Activated T-cell treated with anti-CD3 and anti-CD28 coated beads, Interleukin-2, amount 50 U/mL, for 4 hours (primary cell): ENCODE data around the gene AARS1. TPM values are rescaled to one million over a fixed set of nuclear protein-coding genes. Genes with fewer than 3 reads are reported as not detected.
"Not testable (repeated sequence)": the region's sequence is repeated elsewhere in the genome, so short reads cannot be mapped to it uniquely, and the experiment has no call there.

Experiments used
- ATAC-seq, 2 donors: fragments of 200-7000 bp; cut with Tn5 transposase; one replicate each; pipeline ENCODE4 v1.10.0; 2021
- DNase-seq: peaks from one replicate; pipeline ENCODE4 v3.0.0-alpha.2; 2020
- H3K27me3 Mint-ChIP-seq: one replicate; pipeline ENCODE4 v1.8.0; 2021; ENCODE audit warnings: low read depth, mixed read lengths
- H3K36me3 Mint-ChIP-seq: one replicate; pipeline ENCODE4 v1.8.0; 2022; ENCODE audit warnings: mixed read lengths; ENCODE audit not compliant: insufficient read depth
- H3K4me1 Mint-ChIP-seq: one replicate; pipeline ENCODE4 v1.8.0; 2021; ENCODE audit warnings: low read depth, mixed read lengths
- H3K4me3 Mint-ChIP-seq: one replicate; pipeline ENCODE4 v1.8.0; 2021; ENCODE audit warnings: mild to moderate bottlenecking, moderate library complexity, mixed read lengths
- H3K9me3 Mint-ChIP-seq: one replicate; pipeline ENCODE4 v1.8.0; 2021; ENCODE audit warnings: mixed read lengths
- total RNA-seq, 3 donors: library from RNA; stranded (reverse); gene quantifications; one replicate each; pipeline ENCODE4 v1.2.1, GENCODE V29; 2021

AARS1 gene
- total RNA-seq, 3 donors from 2014 or later = 130 to 168 (median 139) TPM

GRCh38 chr16:70255574-70255973, 33.7 kb downstream of the AARS1 start:
- no peaks in the 10 kb centered on the region for H3K9me3 Mint-ChIP-seq
- H3K36me3 Mint-ChIP-seq = peaks cover 36% of the 10 kb centered on the region
- H3K4me1 Mint-ChIP-seq = peaks cover 3% of the 10 kb centered on the region
- ATAC-seq = no peak
- H3K27me3 Mint-ChIP-seq = no peaks in the 10 kb centered on the region
- DNase-seq = no peak
- no peak overlapping the region for H3K4me3 Mint-ChIP-seq

GRCh38 chr16:70254965-70255286, 34.4 kb downstream of the AARS1 start:
- DNase-seq (no peak), ATAC-seq (no peak)
- Mint-ChIP-seq H3K36me3 (peaks cover 34% of the 10 kb centered on the region), H3K9me3 (no peaks in the 10 kb centered on the region), H3K4me3 (no peak overlapping the region), H3K27me3 (no peaks in the 10 kb centered on the region), H3K4me1 (peaks cover 3% of the 10 kb centered on the region)

GRCh38 chr16:70254180-70254964, 34.9 kb downstream of the AARS1 start:
- Mint-ChIP-seq H3K36me3 (peaks cover 35% of the 10 kb centered on the region), H3K4me3 (no peak overlapping the region), H3K27me3 (no peaks in the 10 kb centered on the region), H3K4me1 (peaks cover 6% of the 10 kb centered on the region), H3K9me3 (no peaks in the 10 kb centered on the region)
- DNase-seq (no peak), ATAC-seq (no peak)

- H3K4me1 Mint-ChIP-seq = peaks cover 10% of the 10 kb centered on the region
- H3K9me3 Mint-ChIP-seq = no peaks in the 10 kb centered on the region
- peaks cover 30% of the 10 kb centered on the region for H3K36me3 Mint-ChIP-seq
These were observed 35.8 kb downstream of the AARS1 start for GRCh38 chr16:70253291-70254106.

GRCh38 chr16:70252355-70252988, 36.8 kb downstream of the AARS1 start:
- H3K9me3 Mint-ChIP-seq = no peaks in the 10 kb centered on the region
- peak overlapping the region; percentile 86 for H3K4me3 Mint-ChIP-seq
- no peak for ATAC-seq
- H3K36me3 Mint-ChIP-seq = peaks cover 22% of the 10 kb centered on the region
- no peak for DNase-seq
- H3K4me1 Mint-ChIP-seq = peaks cover 16% of the 10 kb centered on the region
- no peaks in the 10 kb centered on the region for H3K27me3 Mint-ChIP-seq

More at GRCh38 chr16:70253291-70254106, 35.8 kb downstream of the AARS1 start:
- Mint-ChIP-seq H3K4me3 (no peak overlapping the region), H3K27me3 (no peaks in the 10 kb centered on the region)
- ATAC-seq = no peak
- DNase-seq = no peak

- peak; percentile 91 to 94 for ATAC-seq
- Mint-ChIP-seq H3K4me3 (peak within 1 kb of the TSS; percentile 86), H3K27me3 (no peaks in the 10 kb centered on the region), H3K9me3 (no peaks in the 10 kb centered on the region), H3K4me1 (peaks cover 17% of the 10 kb centered on the region), H3K36me3 (peaks cover 22% of the 10 kb centered on the region)
- peak; percentile 87 for DNase-seq
These were observed 37.5 kb downstream of the AARS1 start, which contains the start of gene EXOSC6 for GRCh38 chr16:70251629-70252354. Gene EXOSC6 (minus strand): TSS chr16:70251940. CDS start chr16:70251900, 40 bp downstream.

GRCh38 chr16:70250748-70251628, 38.3 kb downstream of the AARS1 start:
- DNase-seq (no peak), ATAC-seq (peak; percentile 55 to 64)
- H3K27me3 Mint-ChIP-seq = no peaks in the 10 kb centered on the region
- H3K4me1 Mint-ChIP-seq = peaks cover 23% of the 10 kb centered on the region
- peak overlapping the region; percentile 86 for H3K4me3 Mint-ChIP-seq
- H3K36me3 Mint-ChIP-seq = peaks cover 22% of the 10 kb centered on the region
- H3K9me3 Mint-ChIP-seq = no peaks in the 10 kb centered on the region

GRCh38 chr16:70249697-70250096, 39.6 kb downstream of the AARS1 start:
- not testable (repeated sequence) for ATAC-seq, H3K27me3 Mint-ChIP-seq, DNase-seq, H3K9me3 Mint-ChIP-seq
- Mint-ChIP-seq H3K4me3 (peak overlapping the region; percentile 86), H3K4me1 (peaks cover 27% of the 10 kb centered on the region), H3K36me3 (peaks cover 21% of the 10 kb centered on the region)

GRCh38 chr16:70238773-70239172, 50.5 kb downstream of the AARS1 start:
- not testable (repeated sequence) for DNase-seq, H3K9me3 Mint-ChIP-seq, ATAC-seq, H3K27me3 Mint-ChIP-seq, H3K4me1 Mint-ChIP-seq, H3K4me3 Mint-ChIP-seq
- peaks cover 11% of the 10 kb centered on the region for H3K36me3 Mint-ChIP-seq

GRCh38 chr16:70231831-70232230, 57.5 kb downstream of the AARS1 start:
- H3K36me3 Mint-ChIP-seq = peaks cover 13% of the 10 kb centered on the region
- not testable (repeated sequence) for H3K4me3 Mint-ChIP-seq, DNase-seq, H3K9me3 Mint-ChIP-seq, H3K27me3 Mint-ChIP-seq, ATAC-seq, H3K4me1 Mint-ChIP-seq

- H3K4me1 Mint-ChIP-seq, H3K27me3 Mint-ChIP-seq, ATAC-seq, DNase-seq, H3K9me3 Mint-ChIP-seq, H3K4me3 Mint-ChIP-seq: not testable (repeated sequence)
- H3K36me3 Mint-ChIP-seq = peaks cover 11% of the 10 kb centered on the region
These were observed 63.3 kb downstream of the AARS1 start for GRCh38 chr16:70226024-70226423.

GRCh38 chr16:70225430-70225829, 63.9 kb downstream of the AARS1 start:
- ATAC-seq, H3K27me3 Mint-ChIP-seq, H3K4me1 Mint-ChIP-seq, DNase-seq, H3K4me3 Mint-ChIP-seq, H3K9me3 Mint-ChIP-seq: not testable (repeated sequence)
- peaks cover 11% of the 10 kb centered on the region for H3K36me3 Mint-ChIP-seq

GRCh38 chr16:70224645-70225044, 64.7 kb downstream of the AARS1 start:
- not testable (repeated sequence) for H3K9me3 Mint-ChIP-seq, H3K4me3 Mint-ChIP-seq, ATAC-seq, H3K4me1 Mint-ChIP-seq, H3K27me3 Mint-ChIP-seq, DNase-seq
- peaks cover 11% of the 10 kb centered on the region for H3K36me3 Mint-ChIP-seq
